GM21825 (cell line): ENCODE results near the gene KATNB1.
"Not testable (repeated sequence)": the region's sequence is repeated elsewhere in the genome, so short reads cannot be mapped to it uniquely, and the experiment has no call there.

ENCODE experiments used
- ATAC-seq: cut with Tn5 transposase; IDR thresholded peaks from one replicate; pipeline ENCODE4 v1.9.1; 2021; ENCODE audit warnings: mild to moderate bottlenecking, moderate library complexity; ENCODE audit not compliant: unreplicated experiment

Gene KATNB1

GRCh38 chr16:57724531-57724930 is 11.0 kb upstream of the KATNB1 start:
- no peak for ATAC-seq

DNA sequence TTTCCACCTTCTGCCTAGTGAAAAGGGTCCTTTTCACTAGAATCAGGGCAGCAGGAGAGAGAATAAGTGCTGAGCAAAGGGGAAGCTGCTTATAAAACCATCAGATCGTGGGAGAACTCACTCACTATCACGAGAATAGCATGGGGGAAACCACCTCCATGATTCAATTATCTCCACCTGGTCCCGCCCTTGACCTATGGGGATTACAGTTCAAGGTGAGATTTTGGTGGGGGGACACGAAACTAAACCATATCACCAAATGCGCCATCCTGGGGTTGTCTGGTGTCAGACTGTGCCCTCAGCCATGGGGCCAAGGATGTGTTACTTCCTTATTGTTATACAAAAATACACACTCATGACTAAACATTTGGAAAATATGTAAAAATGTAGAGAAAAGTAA is 10.4 kb upstream of the KATNB1 start:
- no peak for ATAC-seq

- ATAC-seq: no peak
These were observed 10.0 kb upstream of the KATNB1 start for GRCh38 chr16:57725554-57725953.

GRCh38 chr16:57725976-57726375 is 9.6 kb upstream of the KATNB1 start:
- ATAC-seq: no peak

- no peak for ATAC-seq
These were observed 9.1 kb upstream of the KATNB1 start for GRCh38 chr16:57726433-57726947.

GRCh38 chr16:57727610-57728009 is 8.0 kb upstream of the KATNB1 start:
- ATAC-seq: no peak

- ATAC-seq: no peak
These were observed 7.0 kb upstream of the KATNB1 start for GRCh38 chr16:57728336-57729181.

DNA sequence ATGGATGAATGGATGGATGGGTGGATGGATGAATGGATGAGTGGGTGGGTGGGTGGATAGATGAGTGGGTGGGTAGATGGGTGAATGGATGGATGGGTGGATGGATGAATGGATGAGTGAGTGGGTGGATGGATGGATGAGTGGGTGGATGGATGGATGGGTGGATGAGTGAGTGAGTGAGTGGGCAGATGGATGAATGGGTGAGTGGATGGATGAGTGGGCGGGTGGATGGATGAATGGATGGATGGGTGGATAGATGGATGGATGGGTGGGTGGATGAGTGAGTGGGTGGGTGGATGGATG is 6.4 kb upstream of the KATNB1 start:
- ATAC-seq: no peak

DNA sequence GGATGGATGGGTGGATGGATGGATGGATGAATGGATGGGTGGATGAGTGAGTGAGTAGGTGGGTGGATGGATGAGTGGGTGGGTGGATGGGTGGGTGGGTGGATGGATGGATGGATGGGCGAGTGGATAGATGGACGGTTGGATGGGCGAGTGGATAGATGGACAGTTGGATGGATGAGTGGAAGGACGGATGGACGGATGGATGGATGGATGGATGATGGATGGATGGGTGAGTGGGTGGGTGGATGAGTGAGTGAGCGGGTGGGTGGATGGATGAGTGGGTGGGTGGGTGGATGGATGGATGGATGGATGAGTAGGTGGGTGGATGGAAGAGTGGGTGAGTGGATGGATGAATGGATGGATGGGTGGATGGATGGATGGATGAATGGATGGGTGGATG is 5.7 kb upstream of the KATNB1 start:
- ATAC-seq: not testable (repeated sequence)

GRCh38 chr16:57730771-57731730 is 4.5 kb upstream of the KATNB1 start:
- no peak for ATAC-seq

- no peak for ATAC-seq
These were observed 3.5 kb upstream of the KATNB1 start for GRCh38 chr16:57732037-57732436.

- no peak for ATAC-seq
These were observed 2.9 kb upstream of the KATNB1 start for GRCh38 chr16:57732714-57733113.

GRCh38 chr16:57734308-57734924 is 1.2 kb upstream of the KATNB1 start:
- ATAC-seq: no peak

- ATAC-seq: peak; percentile 84
These were observed 430 bp upstream of the KATNB1 start for GRCh38 chr16:57734925-57735754.

DNA sequence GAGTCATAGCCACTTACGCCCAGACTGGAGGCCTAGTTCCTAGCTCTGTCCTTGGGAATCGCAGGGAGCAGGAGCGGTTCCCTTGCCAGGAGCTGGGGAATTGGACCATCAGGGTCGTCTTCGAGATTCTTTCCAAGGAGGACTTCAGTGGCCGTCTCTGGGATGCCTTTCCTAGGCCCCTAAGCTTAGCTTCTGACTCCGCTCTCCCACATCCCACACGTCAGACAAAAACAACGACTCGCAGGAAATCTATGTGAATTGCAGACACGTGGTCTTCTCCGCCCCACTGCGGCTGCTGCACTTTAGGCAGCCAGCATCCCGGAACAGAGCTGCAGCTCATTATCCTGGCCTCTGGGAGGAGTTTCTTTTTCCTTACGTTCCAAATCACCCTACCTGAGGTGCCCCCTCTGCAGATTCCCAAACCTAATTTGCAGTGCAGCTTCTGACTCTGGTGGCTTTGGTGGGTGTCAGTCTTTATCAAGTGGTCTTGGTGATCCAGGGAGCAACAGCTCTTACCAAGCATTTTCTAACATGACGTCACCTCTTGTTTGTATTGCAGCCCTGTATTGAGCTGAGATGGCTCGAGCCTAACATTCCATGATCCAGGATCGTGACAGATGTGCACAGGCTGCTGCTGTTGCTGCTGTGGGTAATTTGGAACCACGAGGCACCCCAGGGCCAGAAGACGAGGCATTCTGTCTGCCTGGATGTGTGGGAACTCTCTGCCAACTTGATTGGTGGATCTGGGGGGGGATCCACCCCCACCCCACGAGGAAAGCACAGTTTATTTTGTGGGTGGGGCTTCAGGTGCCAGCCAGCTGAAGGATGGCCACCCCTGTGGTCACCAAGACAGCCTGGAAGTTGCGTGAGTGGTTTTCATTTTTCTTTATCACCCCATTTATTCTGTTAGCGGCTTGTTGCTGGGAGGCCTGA is 1.1 kb downstream of the KATNB1 start:
- ATAC-seq: no peak

GRCh38 chr16:57738844-57739243 is 3.3 kb downstream of the KATNB1 start:
- no peak for ATAC-seq

DNA sequence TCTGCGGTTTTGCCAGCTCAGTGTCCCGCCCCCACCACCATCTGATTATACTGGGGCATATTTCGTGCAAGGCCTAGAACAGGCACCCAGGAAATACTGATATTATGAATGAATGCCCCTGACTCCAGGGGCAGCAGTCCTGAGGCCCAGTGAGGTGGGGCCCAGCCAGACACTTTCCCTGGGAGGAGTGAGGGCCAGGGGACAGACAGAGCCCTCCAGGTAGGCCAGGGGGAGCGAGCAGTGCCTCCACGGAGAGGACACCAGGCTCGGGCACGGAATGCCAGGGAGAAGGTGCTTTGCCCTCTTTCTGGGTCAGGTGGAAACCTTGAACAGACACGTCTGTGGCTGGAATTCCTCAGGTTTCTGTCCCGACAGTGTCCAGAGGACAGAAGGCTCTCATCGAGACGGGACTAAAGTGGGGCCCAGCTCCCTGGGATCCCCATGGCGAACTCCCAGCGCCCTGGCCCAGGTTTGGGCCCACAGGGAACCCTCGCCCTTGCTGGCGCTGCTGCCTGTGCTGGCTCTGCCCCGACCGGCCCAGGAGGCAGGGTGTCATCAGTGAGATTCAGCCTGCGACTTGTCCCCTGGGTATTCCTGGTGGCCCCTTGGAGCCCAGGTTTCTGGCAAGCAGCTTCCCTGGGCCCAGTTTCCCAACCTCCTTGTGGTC is 4.3 kb downstream of the KATNB1 start:
- no peak for ATAC-seq

DNA sequence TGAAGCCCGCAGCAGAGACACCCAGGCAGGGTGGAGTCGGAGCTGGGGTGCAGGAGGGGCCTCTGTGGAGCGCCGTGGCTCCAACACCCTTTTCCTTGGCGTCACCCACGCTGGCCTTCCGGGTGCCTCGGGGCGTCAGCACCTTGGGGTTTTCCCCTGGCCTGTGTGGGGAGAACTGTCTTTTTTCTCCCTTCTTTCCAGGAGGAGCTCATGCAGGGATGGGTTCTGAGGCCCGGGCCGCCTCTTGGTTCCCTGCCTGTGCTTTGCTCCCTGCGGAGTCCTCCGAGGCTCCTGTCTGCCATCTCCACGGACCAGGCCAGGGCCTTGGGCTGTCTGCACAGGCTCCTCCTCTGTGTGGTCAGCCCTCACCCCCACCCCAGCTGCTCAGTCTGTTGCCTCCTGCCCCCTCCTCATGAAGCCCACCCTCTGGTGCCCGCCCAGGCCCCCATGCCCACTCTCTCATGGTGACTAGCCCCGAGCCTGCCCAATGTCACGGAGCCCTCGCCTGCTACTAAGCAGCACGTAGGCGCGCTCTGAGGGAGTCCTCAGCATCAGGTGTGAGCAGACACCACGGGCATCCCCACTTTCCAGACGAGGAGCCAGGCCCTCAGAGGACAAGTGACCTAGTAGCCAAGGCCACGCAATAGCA is 5.0 kb downstream of the KATNB1 start:
- no peak for ATAC-seq
